Peyer's patch (tissue), 4 donors: ENCODE data around the gene FAM177A1.

Experiments used
- POLR2A ChIP-seq, 2 donors: fragments of 450-650 bp; IDR thresholded peaks; one replicate each; pipeline ENCODE4 v1.5.1; 2017; ENCODE audit warnings: antibody characterized with exemption in 2 of 2, mild to moderate bottlenecking in 2 of 2, moderate library complexity in 2 of 2
- TF ChIP-seq, protein P1 (sequence below), 6 experiments: fragments of 450-650 bp in 4 of 6; fragments of 200-600 bp in 2 of 6; sonication (generic) in 1 of 6; IDR thresholded peaks; one replicate each; pipeline ENCODE4 v1.5.1; 2017 to 2019; ENCODE audit warnings: antibody characterized with exemption in 6 of 6, mild to moderate bottlenecking in 3 of 6, moderate library complexity in 1 of 6

DNA sequence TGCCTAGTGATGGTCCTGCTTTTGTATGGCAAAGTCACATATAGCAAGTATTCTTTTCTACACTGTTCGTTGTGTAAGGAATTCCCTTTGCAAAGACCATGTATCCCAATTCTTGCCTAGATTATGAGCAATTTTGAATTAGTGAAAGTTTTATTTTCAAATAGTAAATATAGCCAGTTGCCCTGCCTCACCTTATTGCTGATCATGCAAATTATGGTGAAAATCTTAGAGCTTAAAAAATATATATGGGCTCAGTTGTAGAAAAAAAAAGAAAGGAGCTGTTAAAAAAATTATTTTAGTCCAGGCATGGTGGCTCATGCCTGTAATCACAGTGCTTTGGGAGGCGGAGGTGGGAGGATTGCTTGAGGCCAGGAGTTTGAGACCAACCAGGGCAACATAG lies 44.5 kb upstream of the FAM177A1 start:
- TF ChIP-seq, protein P1, sequence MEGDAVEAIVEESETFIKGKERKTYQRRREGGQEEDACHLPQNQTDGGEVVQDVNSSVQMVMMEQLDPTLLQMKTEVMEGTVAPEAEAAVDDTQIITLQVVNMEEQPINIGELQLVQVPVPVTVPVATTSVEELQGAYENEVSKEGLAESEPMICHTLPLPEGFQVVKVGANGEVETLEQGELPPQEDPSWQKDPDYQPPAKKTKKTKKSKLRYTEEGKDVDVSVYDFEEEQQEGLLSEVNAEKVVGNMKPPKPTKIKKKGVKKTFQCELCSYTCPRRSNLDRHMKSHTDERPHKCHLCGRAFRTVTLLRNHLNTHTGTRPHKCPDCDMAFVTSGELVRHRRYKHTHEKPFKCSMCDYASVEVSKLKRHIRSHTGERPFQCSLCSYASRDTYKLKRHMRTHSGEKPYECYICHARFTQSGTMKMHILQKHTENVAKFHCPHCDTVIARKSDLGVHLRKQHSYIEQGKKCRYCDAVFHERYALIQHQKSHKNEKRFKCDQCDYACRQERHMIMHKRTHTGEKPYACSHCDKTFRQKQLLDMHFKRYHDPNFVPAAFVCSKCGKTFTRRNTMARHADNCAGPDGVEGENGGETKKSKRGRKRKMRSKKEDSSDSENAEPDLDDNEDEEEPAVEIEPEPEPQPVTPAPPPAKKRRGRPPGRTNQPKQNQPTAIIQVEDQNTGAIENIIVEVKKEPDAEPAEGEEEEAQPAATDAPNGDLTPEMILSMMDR (IDR thresholded peaks at IDR 0.05) = no peak
- TF ChIP-seq POLR2A (IDR thresholded peaks at IDR 0.05) = no peak
